ENCODE results near the gene PIGT.
A peak's percentile ranks its signal among the peaks of the same experiment; 100 is the strongest.

Gene PIGT

GRCh38 chr20:45426320-45427016, 10.5 kb downstream of the PIGT start:
- Histone ChIP-seq H4K20me1 (peaks cover 0 to 21% (median 0%) of the 10 kb centered on the region in 11 experiments; a peak in 6 of 22 replicates), H3K4me1 (peaks cover 0 to 5% (median 2%) of the 10 kb centered on the region in 10 experiments; a peak in 17 of 20 replicates), H3K36me3 (peaks cover 52 to 79% (median 61%) of the 10 kb centered on the region in 11 experiments), H3K4me2 (no peak overlapping the region), H3K9ac (no peak overlapping the region), H3K27ac (no peak overlapping the region), H3K27me3 (no peaks in the 10 kb centered on the region), H3K4me3 (no peak overlapping the region), H3K9me3 (replicated peaks in 1 of 11) (no peaks in the 10 kb centered on the region)
- TF ChIP-seq Cebpa-rat (IDR thresholded peaks at IDR 0.05): no peak

- no peak overlapping the region for H3K27ac ChIP-seq
- H3K4me2 ChIP-seq: no peak overlapping the region
- H3K4me3 ChIP-seq: no peak overlapping the region
- TF ChIP-seq Cebpa-rat (IDR thresholded peaks at IDR 0.05): no peak
- H3K4me1 ChIP-seq: peaks cover 7 to 15% (median 13%) of the 10 kb centered on the region in 10 experiments
- peaks cover 41 to 69% (median 51%) of the 10 kb centered on the region in 11 experiments for H3K36me3 ChIP-seq
- no peaks in the 10 kb centered on the region for H3K9me3 ChIP-seq (replicated peaks in 1 of 11)
- no peaks in the 10 kb centered on the region for H3K27me3 ChIP-seq
- peaks cover 0 to 21% (median 0%) of the 10 kb centered on the region in 11 experiments; a peak in 5 of 22 replicates for H4K20me1 ChIP-seq
- H3K9ac ChIP-seq: no peak overlapping the region
Measured at GRCh38 chr20:45427236-45428149, 11.6 kb downstream of the PIGT start.

GRCh38 chr20:45429618-45430017, 13.7 kb downstream of the PIGT start:
- Histone ChIP-seq H3K4me1 (peaks cover 7 to 29% (median 24%) of the 10 kb centered on the region in 10 experiments), H3K4me3 (no peak overlapping the region), H3K36me3 (peaks cover 20 to 51% (median 30%) of the 10 kb centered on the region in 11 experiments), H3K27ac (no peak overlapping the region), H3K9me3 (replicated peaks in 1 of 11) (no peaks in the 10 kb centered on the region), H4K20me1 (peaks cover 0 to 13% (median 0%) of the 10 kb centered on the region in 11 experiments; a peak in 3 of 22 replicates), H3K4me2 (no peak overlapping the region), H3K27me3 (no peaks in the 10 kb centered on the region), H3K9ac (no peak overlapping the region)
- TF ChIP-seq Cebpa-rat (IDR thresholded peaks at IDR 0.05): no peak

GRCh38 chr20:45432294-45432693, 16.4 kb downstream of the PIGT start:
- no peaks in the 10 kb centered on the region for H3K9me3 ChIP-seq (replicated peaks in 1 of 11)
- peak overlapping the region in 7 of 11 experiments; percentile 30 to 74 (median 56); a peak in 12 of 22 replicates for H3K27ac ChIP-seq
- peaks cover 0 to 29% (median 9%) of the 10 kb centered on the region in 11 experiments; a peak in 11 of 22 replicates for H3K36me3 ChIP-seq
- H3K27me3 ChIP-seq: no peaks in the 10 kb centered on the region
- H3K4me2 ChIP-seq: peak overlapping the region; percentile 52 to 81 (median 67); a peak in 21 of 22 replicates
- no peaks in the 10 kb centered on the region for H4K20me1 ChIP-seq
- 0 out of 22 replicates have a peak, but pooled peaks of 3 of the 11 experiments have one; percentile 11 to 33 (median 20) for TF ChIP-seq Cebpa-rat (IDR thresholded peaks at IDR 0.05)
- H3K4me3 ChIP-seq: peak overlapping the region in 1 of 10 experiments; percentile 22; a peak in 1 of 20 replicates
- H3K9ac ChIP-seq: peak overlapping the region in 1 of 11 experiments; percentile 56; a peak in 1 of 22 replicates
- H3K4me1 ChIP-seq: peaks cover 12 to 42% (median 30%) of the 10 kb centered on the region in 10 experiments

GRCh38 chr20:45433316-45433715, 17.4 kb downstream of the PIGT start:
- no peaks in the 10 kb centered on the region for H3K27me3 ChIP-seq
- H3K9ac ChIP-seq: 0 out of 22 replicates have a peak overlapping the region, but pooled peaks of 1 of the 11 experiments have one; percentile 1
- TF ChIP-seq Cebpa-rat (IDR thresholded peaks at IDR 0.05): no peak
- peaks cover 12 to 43% (median 30%) of the 10 kb centered on the region in 10 experiments for H3K4me1 ChIP-seq
- H3K27ac ChIP-seq: peak overlapping the region in 5 of 11 experiments; percentile 42 to 74 (median 62); a peak in 7 of 22 replicates
- peaks cover 0 to 19% (median 0%) of the 10 kb centered on the region in 11 experiments; a peak in 7 of 22 replicates for H3K36me3 ChIP-seq
- no peaks in the 10 kb centered on the region for H4K20me1 ChIP-seq
- H3K4me3 ChIP-seq: no peak overlapping the region
- peak overlapping the region in 8 of 11 experiments; percentile 65 to 81 (median 70); a peak in 13 of 22 replicates for H3K4me2 ChIP-seq
- H3K9me3 ChIP-seq (replicated peaks in 1 of 11): no peaks in the 10 kb centered on the region

- peak overlapping the region in 2 of 11 experiments; percentile 22 to 24; a peak in 2 of 22 replicates for H3K4me2 ChIP-seq
- peak overlapping the region in 1 of 11 experiments; percentile 40; a peak in 1 of 22 replicates for H3K27ac ChIP-seq
- peaks cover 12 to 43% (median 30%) of the 10 kb centered on the region in 10 experiments for H3K4me1 ChIP-seq
- no peaks in the 10 kb centered on the region for H3K27me3 ChIP-seq
- no peaks in the 10 kb centered on the region for H3K9me3 ChIP-seq (replicated peaks in 1 of 11)
- no peak overlapping the region for H3K4me3 ChIP-seq
- H4K20me1 ChIP-seq: no peaks in the 10 kb centered on the region
- H3K9ac ChIP-seq: no peak overlapping the region
- H3K36me3 ChIP-seq: peaks cover 0 to 17% (median 0%) of the 10 kb centered on the region in 11 experiments; a peak in 7 of 22 replicates
- TF ChIP-seq Cebpa-rat (IDR thresholded peaks at IDR 0.05): no peak
Measured at GRCh38 chr20:45433976-45434375, 18.0 kb downstream of the PIGT start.

GRCh38 chr20:45436732-45437485, 21.0 kb downstream of the PIGT start:
- peak overlapping the region; percentile 60 to 79 (median 73) for H3K9ac ChIP-seq
- H3K27me3 ChIP-seq: no peaks in the 10 kb centered on the region
- peak overlapping the region; percentile 52 to 71 (median 59) for H3K4me3 ChIP-seq
- no peaks in the 10 kb centered on the region for H3K9me3 ChIP-seq (replicated peaks in 1 of 11)
- peak overlapping the region in 10 of 11 experiments; percentile 19 to 67 (median 56); a peak in 17 of 22 replicates for H3K27ac ChIP-seq
- no peak for TF ChIP-seq Cebpa-rat (IDR thresholded peaks at IDR 0.05)
- H4K20me1 ChIP-seq: no peaks in the 10 kb centered on the region
- H3K4me1 ChIP-seq: peaks cover 7 to 48% (median 32%) of the 10 kb centered on the region in 10 experiments
- H3K4me2 ChIP-seq: peak overlapping the region; percentile 83 to 97 (median 88)
- peaks cover 0 to 6% (median 0%) of the 10 kb centered on the region in 11 experiments; a peak in 4 of 22 replicates for H3K36me3 ChIP-seq

- Histone ChIP-seq H3K36me3 (no peaks in the 10 kb centered on the region), H3K9ac (no peak overlapping the region), H3K27me3 (no peaks in the 10 kb centered on the region), H3K4me3 (no peak overlapping the region), H3K27ac (no peak overlapping the region), H3K4me2 (peak overlapping the region in 7 of 11 experiments; percentile 0 to 48 (median 14); a peak in 8 of 22 replicates), H4K20me1 (no peaks in the 10 kb centered on the region), H3K9me3 (replicated peaks in 1 of 11) (no peaks in the 10 kb centered on the region), H3K4me1 (peaks cover 0 to 33% (median 18%) of the 10 kb centered on the region in 10 experiments; a peak in 14 of 20 replicates)
- no peak for TF ChIP-seq Cebpa-rat (IDR thresholded peaks at IDR 0.05)
Measured at GRCh38 chr20:45440424-45440823, 24.5 kb downstream of the PIGT start.

All from BLaER1 treated with 17β-estradiol and CSF1 and Interleukin-3, amounts not matched to agents 10 nM and 100 nM (cell line).